HepG2 (cell line): ENCODE results near the gene CXCL9. TPM values are rescaled to one million over a fixed set of nuclear protein-coding genes. Genes with fewer than 3 reads are reported as not detected.

Experiments used
- ATAC-seq: fragments of 200-7000 bp; cut with Tn5 transposase; 3 replicates; pipeline ENCODE4 v1.9.1; 2020; ENCODE audit warnings: mild to moderate bottlenecking, moderate library complexity
- BruUV-seq: library from RNA; stranded (reverse); fragments of 400-500 nt; replicated peaks from 2 replicates; lab custom pipeline; 2021; lab: Mats Ljungman, UMichigan
- CTCF ChIA-PET: fragments of 300-600 bp; formaldehyde crosslinking; extraction: SDS; loops from one replicate; lab custom pipeline; 2021; ENCODE audit warnings: low total read pairs, inconsistent platforms, low intra/inter-chr PET ratio; lab: Yijun Ruan, JAX
- POLR2A ChIA-PET: fragments of 350-600 bp; sonication (Branson Sonifier 250); formaldehyde crosslinking; loops from one replicate; lab custom pipeline; 2020; ENCODE audit warnings: antibody characterized with exemption, inconsistent platforms; lab: Yijun Ruan, JAX
- DNase-seq: peaks from one replicate; pipeline ENCODE4 v3.0.0-alpha.2; 2015; ENCODE audit warnings: low spot score
- FAIRE-seq: peaks from 3 replicates; lab custom pipeline; 2011; peaks lifted over from hg19 to GRCh38; lab: Jason Lieb, UNC
- H2AFZ ChIP-seq: one replicate; pipeline ENCODE4 v1.6.1; 2011; ENCODE audit warnings: low read length, inconsistent platforms
- H3K27ac ChIP-seq: fragments of 300-600 bp; 3 replicates; pipeline ENCODE4 v1.8.0; 2011; ENCODE audit warnings: mixed run types, mild to moderate bottlenecking, mixed read lengths, low read length, inconsistent platforms; ENCODE audit not compliant: insufficient read depth; ENCODE audit errors: extremely low read length
- H3K27me3 ChIP-seq, 2 experiments: fragments of 200-600 bp in 1 of 2; 2 replicates in 1 of 2; 3 replicates in 1 of 2; pipeline versions ENCODE4 v1.6.0 to v1.8.0; 2011; ENCODE audit warnings: low read length in 2 of 2, mild to moderate bottlenecking in 2 of 2, moderate library complexity in 2 of 2, inconsistent platforms in 1 of 2; ENCODE audit not compliant: insufficient read depth in 2 of 2, control insufficient read depth in 1 of 2
- H3K36me3 ChIP-seq, 2 experiments: fragments of 200-600 bp in 1 of 2; replicated peaks in 1 of 2; 2 replicates in 1 of 2; 3 replicates in 1 of 2; pipeline versions ENCODE4 v1.5.1 to v1.8.0; 2011; ENCODE audit warnings: low read length in 2 of 2, inconsistent platforms in 1 of 2; ENCODE audit not compliant: insufficient read depth in 2 of 2, control insufficient read depth in 1 of 2
- H3K4me1 ChIP-seq: 2 replicates; pipeline ENCODE4 v1.5.1; 2012; ENCODE audit warnings: low read length, inconsistent platforms; ENCODE audit not compliant: insufficient read depth
- H3K4me2 ChIP-seq: 2 replicates; pipeline ENCODE4 v1.6.0; 2011; ENCODE audit warnings: low read depth, low read length, inconsistent platforms
- H3K4me3 ChIP-seq, 3 experiments: fragments of 200-600 bp in 1 of 3; sonication (generic), shearing (Covaris generic) in 1 of 3; replicated peaks in 1 of 3; 2 replicates each; pipeline ENCODE4 v1.5.1; 2011 to 2016; ENCODE audit warnings: low read length in 3 of 3, inconsistent platforms in 2 of 3, low read depth in 2 of 3, mild to moderate bottlenecking in 2 of 3, control low read depth in 1 of 3, mixed read lengths in 1 of 3; ENCODE audit not compliant: insufficient read depth in 1 of 3
- H3K79me2 ChIP-seq: one replicate; pipeline ENCODE4 v1.6.1; 2011; ENCODE audit warnings: low read length, inconsistent platforms; ENCODE audit not compliant: insufficient read depth
- H3K9ac ChIP-seq: 2 replicates; pipeline ENCODE4 v1.6.0; 2011; ENCODE audit warnings: mild to moderate bottlenecking, low read depth, low read length, inconsistent platforms; ENCODE audit not compliant: insufficient read depth
- H3K9me3 ChIP-seq: 2 replicates; pipeline ENCODE4 v1.5.1; 2012; ENCODE audit warnings: mild to moderate bottlenecking, low read length
- H4K20me1 ChIP-seq: 2 replicates; pipeline ENCODE4 v1.6.0; 2011; ENCODE audit warnings: inconsistent platforms, mild to moderate bottlenecking, low read length, moderate library complexity; ENCODE audit not compliant: insufficient read depth
- SP2 ChIP-seq: sonication (generic); formaldehyde crosslinking; IDR thresholded peaks from 2 replicates; pipeline ENCODE4 v1.5.1; 2020; ENCODE audit warnings: mild to moderate bottlenecking, missing genetic modification reagents
- ZBTB4 ChIP-seq: sonication (generic); formaldehyde crosslinking; IDR thresholded peaks from 2 replicates; pipeline ENCODE4 v1.4.0; 2020; ENCODE audit warnings: missing genetic modification reagents, mild to moderate bottlenecking, borderline replicate concordance
- ZEB1 ChIP-seq: IDR thresholded peaks from 2 replicates; pipeline ENCODE4 v1.6.1; 2012; ENCODE audit warnings: mild to moderate bottlenecking, low read depth, inconsistent platforms; ENCODE audit not compliant: insufficient replicate concordance
- ZFP37 ChIP-seq: sonication (generic); formaldehyde crosslinking; IDR thresholded peaks from 2 replicates; pipeline ENCODE4 v1.4.0; 2020; ENCODE audit warnings: missing genetic modification reagents, borderline replicate concordance
- ZNF121 ChIP-seq: sonication (generic); formaldehyde crosslinking; IDR thresholded peaks from 2 replicates; pipeline ENCODE4 v1.5.0; 2020; ENCODE audit warnings: mild to moderate bottlenecking, missing genetic modification reagents
- ZNF24 ChIP-seq: fragments of 450-650 bp; IDR thresholded peaks from 2 replicates; pipeline ENCODE4 v1.6.1; 2017; ENCODE audit warnings: antibody characterized with exemption, mild to moderate bottlenecking
- ZNF557 ChIP-seq: sonication (generic); formaldehyde crosslinking; IDR thresholded peaks from 2 replicates; pipeline ENCODE4 v1.4.0; 2020; ENCODE audit warnings: missing genetic modification reagents
- ZNF564 ChIP-seq: sonication (generic); formaldehyde crosslinking; IDR thresholded peaks from 2 replicates; pipeline ENCODE4 v1.8.1; 2023; ENCODE audit warnings: mild to moderate bottlenecking, missing genetic modification reagents
- WGBS: methylation state at CpG from one replicate; pipeline ENCODE4 v1.1.6; 2017; ENCODE audit warnings: low lambda C conversion rate; 5-methylcytosine and 5-hydroxymethylcytosine counted together
- in situ Hi-C: cut with HindIII; loops from 2 replicates; pipeline ENCODE4 v1.10.0; 2017; ENCODE audit warnings: low pct_unique_long_range_greater_than_20kb; ENCODE audit not compliant: extremely low pct_ligation_motif_present
- intact Hi-C: fragments of 100-400 bp; cut with micrococcal nuclease; formaldehyde crosslinking; loops from one replicate; pipeline ENCODE4 v1.10.0; 2022; ENCODE audit not compliant: unreplicated experiment
- polyA plus RNA-seq, 8 experiments: library from polyadenylated mRNA; depleted of rRNA in 3 of 8; stranded (reverse) in 7 of 8; unstranded in 1 of 8; fragments of >200 nt; fragmentation: Illumina TruSeq in 4 of 8; extraction: Trizol in 4 of 8; gene quantifications; 2 replicates each; pipeline versions ENCODE4 v1.2.1 to v1.2.3, GENCODE V29; 2011 to 2016; ENCODE audit warnings: low read depth in 4 of 8, missing spikeins in 1 of 8, mixed read lengths in 1 of 8; ENCODE audit not compliant: insufficient read depth in 1 of 8
- total RNA-seq, 5 experiments: library from RNA; depleted of rRNA; stranded (reverse); fragments of >200 nt; fragmentation: Illumina TruSeq; extraction: Trizol; gene quantifications; 2 replicates each; pipeline ENCODE4 v1.2.3, GENCODE V29; 2016; ENCODE audit warnings: low read depth in 1 of 5
- TF ChIP-seq, protein P1 (sequence below): sonication (generic); formaldehyde crosslinking; IDR thresholded peaks from 2 replicates; pipeline ENCODE4 v1.4.0; 2020; ENCODE audit warnings: mild to moderate bottlenecking, low read depth, missing genetic modification reagents
- TF ChIP-seq, protein P2 (sequence below): sonication (generic); formaldehyde crosslinking; IDR thresholded peaks from 2 replicates; pipeline ENCODE4 v1.4.0; 2020; ENCODE audit warnings: missing genetic modification reagents

Gene CXCL9
- total and polyA plus RNA-seq, 2 of the 13 experiments (the other 11 are each of a cell fraction or from before 2014, with no cell fraction given), result not detected

GRCh38 chr4:76022031-76022430, 14.7 kb upstream of the CXCL9 start (continued):
- TF ChIP-seq ZNF121 (CRISPR knock-in tag), result no peak
- no peak for TF ChIP-seq ZNF24
- no peak for TF ChIP-seq ZBTB4 (CRISPR knock-in tag)
- TF ChIP-seq ZNF557 (CRISPR knock-in tag), result no peak
- no peak for TF ChIP-seq SP2 (CRISPR knock-in tag)
- TF ChIP-seq ZEB1, result no peak
- TF ChIP-seq, protein P1, sequence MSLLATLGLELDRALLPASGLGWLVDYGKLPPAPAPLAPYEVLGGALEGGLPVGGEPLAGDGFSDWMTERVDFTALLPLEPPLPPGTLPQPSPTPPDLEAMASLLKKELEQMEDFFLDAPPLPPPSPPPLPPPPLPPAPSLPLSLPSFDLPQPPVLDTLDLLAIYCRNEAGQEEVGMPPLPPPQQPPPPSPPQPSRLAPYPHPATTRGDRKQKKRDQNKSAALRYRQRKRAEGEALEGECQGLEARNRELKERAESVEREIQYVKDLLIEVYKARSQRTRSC, result no peak
- TF ChIP-seq ZFP37 (CRISPR knock-in tag), result no peak
- TF ChIP-seq, all 625 proteins: peak for 0

GRCh38 chr4:76017056-76017686, 9.9 kb upstream of the CXCL9 start:
- Histone ChIP-seq H3K36me3 (no peaks in the 10 kb centered on the region), H3K27me3 (no peaks in the 10 kb centered on the region), H3K27ac (no peak overlapping the region), H3K4me3 (no peak overlapping the region), H3K9me3 (no peaks in the 10 kb centered on the region), H2AFZ (no peak overlapping the region), H3K4me2 (no peak overlapping the region), H3K9ac (no peak overlapping the region), H3K4me1 (no peaks in the 10 kb centered on the region), H4K20me1 (no peaks in the 10 kb centered on the region), H3K79me2 (no peaks in the 10 kb centered on the region)
- CTCF ChIA-PET, result no interaction called here
- FAIRE-seq (no peak), ATAC-seq (no peak), DNase-seq (no peak)
- intact Hi-C loops, result no loop called here
- no peak for TF ChIP-seq ZNF564
- TF ChIP-seq, protein P2, sequence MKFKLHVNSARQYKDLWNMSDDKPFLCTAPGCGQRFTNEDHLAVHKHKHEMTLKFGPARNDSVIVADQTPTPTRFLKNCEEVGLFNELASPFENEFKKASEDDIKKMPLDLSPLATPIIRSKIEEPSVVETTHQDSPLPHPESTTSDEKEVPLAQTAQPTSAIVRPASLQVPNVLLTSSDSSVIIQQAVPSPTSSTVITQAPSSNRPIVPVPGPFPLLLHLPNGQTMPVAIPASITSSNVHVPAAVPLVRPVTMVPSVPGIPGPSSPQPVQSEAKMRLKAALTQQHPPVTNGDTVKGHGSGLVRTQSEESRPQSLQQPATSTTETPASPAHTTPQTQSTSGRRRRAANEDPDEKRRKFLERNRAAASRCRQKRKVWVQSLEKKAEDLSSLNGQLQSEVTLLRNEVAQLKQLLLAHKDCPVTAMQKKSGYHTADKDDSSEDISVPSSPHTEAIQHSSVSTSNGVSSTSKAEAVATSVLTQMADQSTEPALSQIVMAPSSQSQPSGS, result no peak
- in situ Hi-C loops, result no loop called here
- POLR2A ChIA-PET, result no interaction called here
- 7% methylated on average over 3 of the region's 3 CpGs for WGBS
- no TSS peak for BruUV-seq
